H9 (cell line): ENCODE data around the gene ANKRD34A. TPM values are rescaled to one million over a fixed set of nuclear protein-coding genes. Genes with fewer than 3 reads are reported as not detected.

Experiments used
- DNase-seq: peaks from one replicate; pipeline ENCODE4 v3.0.0-alpha.2; 2017
- H2AFZ ChIP-seq: one replicate; pipeline ENCODE4 v1.6.1; 2013; ENCODE audit warnings: mild to moderate bottlenecking, low read length, control low read depth, moderate library complexity
- H2AK5ac ChIP-seq: 2 replicates; pipeline ENCODE4 v1.6.1; 2013; ENCODE audit warnings: low read length, control low read depth, mixed read lengths; ENCODE audit not compliant: insufficient read length
- H2BK120ac ChIP-seq: one replicate; pipeline ENCODE4 v1.6.1; 2013; ENCODE audit warnings: low read depth, mild to moderate bottlenecking, low read length, control low read depth, inconsistent platforms; ENCODE audit not compliant: poor library complexity, severe bottlenecking
- H2BK12ac ChIP-seq: 2 replicates; pipeline ENCODE4 v1.6.1; 2013; ENCODE audit warnings: low read length, control low read depth, mixed read lengths, low read depth; ENCODE audit not compliant: insufficient read length
- H2BK15ac ChIP-seq: 2 replicates; pipeline ENCODE4 v1.6.1; 2013; ENCODE audit warnings: low read depth, low read length, control low read depth
- H2BK20ac ChIP-seq: one replicate; pipeline ENCODE4 v1.6.1; 2013; ENCODE audit warnings: low read depth, mild to moderate bottlenecking, low read length, control low read depth, inconsistent platforms; ENCODE audit not compliant: poor library complexity, severe bottlenecking
- H2BK5ac ChIP-seq: 2 replicates; pipeline ENCODE4 v1.6.1; 2013; ENCODE audit warnings: low read length, control low read depth, mixed read lengths; ENCODE audit not compliant: insufficient read length
- H3K14ac ChIP-seq: 2 replicates; pipeline ENCODE4 v1.6.1; 2013; ENCODE audit warnings: low read length, control low read depth; ENCODE audit not compliant: insufficient read depth
- H3K18ac ChIP-seq: 2 replicates; pipeline ENCODE4 v1.6.1; 2013; ENCODE audit warnings: low read depth, mild to moderate bottlenecking, mixed read lengths, low read length, control low read depth; ENCODE audit not compliant: insufficient read length
- H3K23ac ChIP-seq: 2 replicates; pipeline ENCODE4 v1.6.1; 2013; ENCODE audit warnings: low read length, control low read depth, mixed read lengths, low read depth; ENCODE audit not compliant: insufficient read length
- H3K23me2 ChIP-seq: 2 replicates; pipeline ENCODE4 v1.6.1; 2013; ENCODE audit warnings: low read depth, mild to moderate bottlenecking, mixed read lengths, low read length, control low read depth; ENCODE audit not compliant: insufficient read length, poor library complexity, severe bottlenecking
- H3K27ac ChIP-seq: 2 replicates; pipeline ENCODE4 v1.5.1; 2013; ENCODE audit warnings: low read length, control low read depth, mixed read lengths, low read depth; ENCODE audit not compliant: insufficient read length
- H3K27me3 ChIP-seq: 2 replicates; pipeline ENCODE4 v1.6.1; 2013; ENCODE audit warnings: low read length, control low read depth, inconsistent platforms; ENCODE audit not compliant: insufficient read depth
- H3K4ac ChIP-seq: 2 replicates; pipeline ENCODE4 v1.6.1; 2013; ENCODE audit warnings: low read depth, mild to moderate bottlenecking, control low read depth, inconsistent platforms, low read length, moderate library complexity
- H3K4me1 ChIP-seq: 2 replicates; pipeline ENCODE4 v1.6.1; 2013; ENCODE audit warnings: low read length, control low read depth, inconsistent platforms; ENCODE audit not compliant: insufficient read depth
- H3K4me2 ChIP-seq: 2 replicates; pipeline ENCODE4 v1.6.1; 2013; ENCODE audit warnings: low read length, control low read depth, mixed read lengths; ENCODE audit not compliant: insufficient read length, insufficient read depth
- H3K56ac ChIP-seq: 2 replicates; pipeline ENCODE4 v1.6.1; 2013; ENCODE audit warnings: low read depth, mild to moderate bottlenecking, mixed read lengths, low read length, control low read depth; ENCODE audit not compliant: insufficient read length
- H3K79me1 ChIP-seq: 2 replicates; pipeline ENCODE4 v1.6.1; 2013; ENCODE audit warnings: low read depth, mild to moderate bottlenecking, moderate library complexity, low read length, control low read depth, inconsistent platforms; ENCODE audit not compliant: insufficient read depth, poor library complexity, severe bottlenecking
- H3K79me2 ChIP-seq: 2 replicates; pipeline ENCODE4 v1.6.1; 2013; ENCODE audit warnings: low read length, control low read depth, inconsistent platforms; ENCODE audit not compliant: insufficient read depth
- H3K9ac ChIP-seq: 2 replicates; pipeline ENCODE4 v1.6.1; 2013; ENCODE audit warnings: low read length, control low read depth, mixed read lengths; ENCODE audit not compliant: insufficient read length; ENCODE audit errors: extremely low read depth
- H3K9me3 ChIP-seq: one replicate; pipeline ENCODE4 v1.6.1; 2013; ENCODE audit warnings: low read depth, low read length, inconsistent platforms; ENCODE audit not compliant: control insufficient read depth
- H3T11ph ChIP-seq: one replicate; pipeline ENCODE4 v1.6.1; 2013; ENCODE audit warnings: mild to moderate bottlenecking, low read length, control low read depth, inconsistent platforms
- H4K20me1 ChIP-seq: one replicate; pipeline ENCODE4 v1.6.1; 2013; ENCODE audit not compliant: control insufficient read depth, insufficient read length, insufficient read depth
- H4K5ac ChIP-seq: 2 replicates; pipeline ENCODE4 v1.6.1; 2013; ENCODE audit warnings: low read depth, mild to moderate bottlenecking, mixed read lengths, low read length, control low read depth; ENCODE audit not compliant: insufficient read length
- H4K8ac ChIP-seq: replicated peaks from 2 replicates; pipeline ENCODE4 v1.6.1; 2013; ENCODE audit warnings: low read length, control low read depth, mixed read lengths, low read depth; ENCODE audit not compliant: insufficient read length
- H4K91ac ChIP-seq: 2 replicates; pipeline ENCODE4 v1.6.1; 2013; ENCODE audit warnings: low read depth, mild to moderate bottlenecking, moderate library complexity, mixed read lengths, low read length, control low read depth; ENCODE audit not compliant: insufficient read length
- H3K27ac Mint-ChIP-seq, 3 experiments: 2 replicates in 2 of 3; 3 replicates in 1 of 3; pipeline ENCODE4 v1.8.0; 2020 to 2021; ENCODE audit warnings: mixed read lengths in 3 of 3, mild to moderate bottlenecking in 1 of 3, moderate library complexity in 1 of 3
- H3K27me3 Mint-ChIP-seq: 2 replicates; pipeline ENCODE4 v1.8.0; 2021; ENCODE audit warnings: low read depth, mild to moderate bottlenecking, moderate library complexity, mixed read lengths
- H3K36me3 Mint-ChIP-seq, 3 experiments: 2 replicates in 2 of 3; 3 replicates in 1 of 3; pipeline ENCODE4 v1.8.0; 2020 to 2021; ENCODE audit warnings: low read depth in 3 of 3, mixed read lengths in 3 of 3; ENCODE audit not compliant: insufficient read depth in 1 of 3
- H3K4me1 Mint-ChIP-seq, 2 experiments: 2 replicates each; pipeline ENCODE4 v1.8.0; 2020; ENCODE audit warnings: mixed read lengths in 2 of 2
- H3K4me3 Mint-ChIP-seq, 2 experiments: 2 replicates in 1 of 2; 3 replicates in 1 of 2; pipeline ENCODE4 v1.8.0; 2020 to 2021; ENCODE audit warnings: mild to moderate bottlenecking in 2 of 2, mixed read lengths in 2 of 2, moderate library complexity in 1 of 2
- H3K9me3 Mint-ChIP-seq, 2 experiments: 2 replicates in 1 of 2; 3 replicates in 1 of 2; pipeline ENCODE4 v1.8.0; 2020; ENCODE audit warnings: mild to moderate bottlenecking in 2 of 2, mixed read lengths in 2 of 2, moderate library complexity in 1 of 2
- CTCF ChIP-seq: fragments of 200-600 bp; sonication (generic); conservative IDR thresholded peaks from 3 replicates; pipeline ENCODE4 v1.8.0; 2021; ENCODE audit warnings: antibody characterized with exemption, mild to moderate bottlenecking
- WGBS: extraction: QIAGEN DNeasy Blood & Tissue Kit; methylation state at CpG from one replicate; pipeline ENCODE4 v1.1.7; 2013; ENCODE audit warnings: missing lambda C conversion rate, low lambda C conversion rate, mixed read lengths; ENCODE audit not compliant: insufficient read length; ENCODE audit errors: extremely low coverage; 5-methylcytosine and 5-hydroxymethylcytosine counted together
- total RNA-seq: library from RNA; stranded (reverse); gene quantifications from 2 replicates; pipeline ENCODE4 v1.2.1, GENCODE V29; 2021

Gene ANKRD34A
- total RNA-seq, 1 experiment from 2014 or later, result 0.39 TPM

- H3K27ac Mint-ChIP-seq, result no peak overlapping the region
- Histone ChIP-seq H2BK120ac (no peak overlapping the region), H2AFZ (no peak overlapping the region)
These were observed 46.8 kb downstream of the ANKRD34A start for GRCh38 chr1:145917595-145917994.

More at GRCh38 chr1:145917595-145917994, 46.8 kb downstream of the ANKRD34A start:
- no peak overlapping the region for H2BK15ac ChIP-seq
- no peak for DNase-seq
- H3K9me3 Mint-ChIP-seq, result no peaks in the 10 kb centered on the region
- H3K23me2 ChIP-seq, result peaks cover 10% of the 10 kb centered on the region
- peak overlapping the region; percentile 96 for H3K4me2 ChIP-seq
- H3K9ac ChIP-seq, result no peak overlapping the region
- no peak overlapping the region for H3K14ac ChIP-seq
- H2AK5ac ChIP-seq, result no peak overlapping the region
- no peak overlapping the region for H3K23ac ChIP-seq
- H3K18ac ChIP-seq, result no peak overlapping the region
- H3K4me1 Mint-ChIP-seq, result peaks cover 16 to 17% of the 10 kb centered on the region in 2 experiments
- peak overlapping the region; percentile 88 to 94 for H3K4me3 Mint-ChIP-seq
- peaks cover 0 to 5% (median 5%) of the 10 kb centered on the region in 3 experiments; a peak in 4 of 7 replicates for H3K36me3 Mint-ChIP-seq
- H3K4ac ChIP-seq, result no peak overlapping the region
- no peak overlapping the region for H2BK12ac ChIP-seq
- H3T11ph ChIP-seq, result no peak overlapping the region
- no peak overlapping the region for H4K5ac ChIP-seq
- H3K79me1 ChIP-seq, result no peaks in the 10 kb centered on the region
- no CpG with 5 or more reads among the region's 5 CpGs for WGBS
- H2BK20ac ChIP-seq, result no peak overlapping the region
- no peaks in the 10 kb centered on the region for H3K27me3 ChIP-seq
- H3K9me3 ChIP-seq, result no peaks in the 10 kb centered on the region
- H4K8ac ChIP-seq, result no peak overlapping the region
- no peaks in the 10 kb centered on the region for H3K27me3 Mint-ChIP-seq
- no peak overlapping the region for H3K27ac ChIP-seq
- H4K20me1 ChIP-seq, result no peaks in the 10 kb centered on the region
- H3K56ac ChIP-seq, result no peak overlapping the region
- no peak for TF ChIP-seq CTCF
- H3K4me1 ChIP-seq, result no peaks in the 10 kb centered on the region
- H4K91ac ChIP-seq, result no peak overlapping the region
- H3K79me2 ChIP-seq, result no peaks in the 10 kb centered on the region
- no peak overlapping the region for H2BK5ac ChIP-seq
